T follicular helper cell (primary cell): ENCODE measurements around the gene TMEM186.
"Not testable (repeated sequence)": the region's sequence is repeated elsewhere in the genome, so short reads cannot be mapped to it uniquely, and the experiment has no call there.

Source experiments
- DNase-seq: peaks from one replicate; pipeline ENCODE4 v3.0.0-alpha.2; 2020; ENCODE audit warnings: low read depth

TMEM186 gene

DNA sequence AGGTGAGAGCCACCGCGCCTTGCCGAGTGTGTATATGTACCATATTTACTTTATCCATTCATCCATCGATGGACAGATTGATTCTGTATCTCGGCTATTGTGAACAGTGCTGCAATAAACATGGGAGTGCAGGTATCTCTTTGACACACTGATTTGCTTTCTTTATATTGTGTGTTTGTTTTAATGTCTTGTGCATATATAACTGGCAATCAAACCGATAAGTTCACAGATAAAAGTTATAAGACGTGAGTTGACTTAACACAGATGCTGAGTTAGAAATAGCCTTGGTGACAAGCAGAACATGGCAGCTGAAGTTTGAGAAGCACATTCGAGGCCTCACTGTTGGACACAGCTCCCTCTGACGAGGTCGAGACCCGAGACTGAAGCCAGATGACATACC lies 23.2 kb downstream of the TMEM186 start:
- DNase-seq = no peak

DNA sequence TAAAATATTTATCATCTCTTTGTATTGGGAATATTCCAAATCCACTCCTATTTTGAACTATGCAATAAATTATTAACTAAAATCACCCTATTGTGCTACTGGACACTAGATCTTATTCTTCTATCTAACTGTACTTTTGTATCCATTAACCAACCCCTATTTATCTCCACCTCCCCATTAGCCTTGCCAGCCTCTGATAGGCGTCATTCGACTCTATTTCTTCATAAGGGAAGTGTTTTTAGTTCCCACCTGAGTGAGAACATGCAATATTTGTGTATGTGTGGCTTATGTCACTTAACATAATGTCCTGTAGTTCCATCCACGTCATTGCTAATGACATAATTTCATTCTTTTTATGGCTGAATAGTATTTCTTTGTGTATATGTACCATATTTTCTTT lies 23.9 kb downstream of the TMEM186 start:
- DNase-seq = no peak

- no peak for DNase-seq
These were observed 28.7 kb downstream of the TMEM186 start for GRCh38 chr16:8768692-8769091.

DNA sequence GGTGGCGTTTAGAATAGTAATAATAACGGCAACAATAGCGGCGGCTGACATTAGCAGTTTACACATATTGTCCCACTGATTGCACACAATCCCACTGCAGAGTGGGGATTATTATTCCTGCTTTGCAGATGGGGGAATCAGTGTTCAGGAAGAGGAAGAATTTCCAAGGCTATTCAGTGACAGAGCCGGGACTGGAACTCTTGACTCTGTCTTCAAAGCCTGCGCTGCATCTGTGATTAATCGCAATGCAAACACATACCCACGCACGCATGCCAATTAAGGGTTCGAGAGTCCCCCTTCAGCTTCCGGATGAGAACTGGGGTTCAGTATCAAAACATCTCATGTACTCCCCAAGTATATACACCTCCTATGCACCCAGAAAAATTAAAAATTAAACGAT lies 29.2 kb downstream of the TMEM186 start:
- no peak for DNase-seq

- no peak for DNase-seq
These were observed 30.3 kb downstream of the TMEM186 start for GRCh38 chr16:8767176-8767575.

DNA sequence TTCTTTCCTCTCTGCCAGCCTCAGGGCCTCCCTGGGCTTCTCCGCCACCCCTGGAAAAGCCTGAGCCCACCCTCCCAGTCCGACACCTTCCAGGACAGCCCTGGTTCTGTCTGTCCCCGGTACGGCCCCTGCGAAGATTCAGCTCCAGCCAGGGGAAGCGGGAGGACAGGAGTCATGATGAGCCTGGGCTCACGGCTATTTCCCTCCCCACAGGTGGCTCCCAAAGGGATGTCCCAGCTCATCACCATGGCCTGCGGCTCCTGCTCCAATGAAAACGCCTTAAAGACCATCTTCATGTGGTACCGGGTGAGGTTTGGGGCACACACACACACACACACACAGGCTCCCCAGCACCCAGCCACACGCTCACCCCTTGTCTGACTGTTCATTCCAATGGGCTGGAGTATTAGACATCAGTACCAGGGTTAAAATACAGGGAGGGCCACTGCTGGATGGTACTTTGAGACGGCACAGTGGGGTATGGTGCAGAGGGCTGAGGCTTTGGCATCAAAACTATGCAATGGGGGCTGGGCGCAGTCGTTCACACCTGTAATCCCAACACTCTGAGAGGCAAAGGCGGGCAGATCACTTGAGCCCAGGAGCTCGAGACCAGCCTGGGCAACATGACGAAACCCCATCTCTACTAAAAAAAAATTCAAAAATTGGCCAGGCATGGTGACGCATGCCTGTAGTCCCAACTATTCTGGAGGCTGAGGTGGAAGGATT lies 32.8 kb downstream of the TMEM186 start:
- no peak for DNase-seq

DNA sequence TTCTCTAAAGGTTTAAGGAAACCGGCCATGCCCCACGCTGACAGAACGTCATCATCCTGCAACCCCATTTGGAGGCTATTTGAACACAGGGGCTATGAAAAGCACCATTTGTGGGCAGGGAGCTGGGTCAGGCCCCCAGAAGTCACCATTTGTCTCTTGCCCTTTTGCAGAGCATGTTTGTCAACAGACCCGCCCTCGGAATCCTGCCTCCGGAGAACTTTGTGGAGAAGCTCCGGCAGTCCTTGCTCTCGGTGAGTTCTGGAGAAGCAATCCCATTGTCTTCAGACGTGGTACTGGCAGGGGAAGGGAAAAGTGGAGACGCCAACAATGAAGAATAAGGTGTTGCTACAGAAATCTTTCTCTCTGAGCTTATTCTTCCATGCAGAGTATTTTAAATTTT lies 33.5 kb downstream of the TMEM186 start:
- no peak for DNase-seq

- no peak for DNase-seq
These were observed 34.4 kb downstream of the TMEM186 start for GRCh38 chr16:8763083-8763482.

DNA sequence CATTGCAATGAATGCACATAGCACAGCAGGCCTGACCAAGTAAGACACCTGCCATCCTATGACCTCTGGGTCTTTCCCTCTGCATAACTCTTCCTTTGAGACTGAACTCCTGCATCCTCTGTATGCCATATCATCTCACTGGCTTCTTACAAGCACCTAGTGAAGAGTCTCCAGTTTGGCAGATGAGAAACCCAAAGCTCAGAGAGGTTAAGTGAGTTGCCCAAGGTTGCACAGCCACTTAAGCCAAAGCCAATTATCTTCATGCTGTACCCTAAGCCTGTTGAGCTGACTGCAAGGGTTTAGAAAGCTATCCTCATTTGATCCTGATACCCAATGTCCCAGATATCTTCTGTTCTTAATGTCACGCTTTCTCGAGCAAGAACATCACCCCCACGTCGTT lies 35.2 kb downstream of the TMEM186 start:
- DNase-seq = no peak

GRCh38 chr16:8761078-8761477 lies 36.4 kb downstream of the TMEM186 start:
- DNase-seq = no peak

GRCh38 chr16:8760021-8760420 lies 37.4 kb downstream of the TMEM186 start:
- DNase-seq = no peak

- no peak for DNase-seq
These were observed 39.4 kb downstream of the TMEM186 start for GRCh38 chr16:8758022-8758421.

- DNase-seq = no peak
These were observed 40.7 kb downstream of the TMEM186 start for GRCh38 chr16:8756755-8757154.

GRCh38 chr16:8753416-8754054 lies 43.9 kb downstream of the TMEM186 start:
- DNase-seq = no peak

GRCh38 chr16:8752706-8753105 lies 44.7 kb downstream of the TMEM186 start:
- no peak for DNase-seq

- no peak for DNase-seq
These were observed 45.7 kb downstream of the TMEM186 start for GRCh38 chr16:8751481-8752311.

DNA sequence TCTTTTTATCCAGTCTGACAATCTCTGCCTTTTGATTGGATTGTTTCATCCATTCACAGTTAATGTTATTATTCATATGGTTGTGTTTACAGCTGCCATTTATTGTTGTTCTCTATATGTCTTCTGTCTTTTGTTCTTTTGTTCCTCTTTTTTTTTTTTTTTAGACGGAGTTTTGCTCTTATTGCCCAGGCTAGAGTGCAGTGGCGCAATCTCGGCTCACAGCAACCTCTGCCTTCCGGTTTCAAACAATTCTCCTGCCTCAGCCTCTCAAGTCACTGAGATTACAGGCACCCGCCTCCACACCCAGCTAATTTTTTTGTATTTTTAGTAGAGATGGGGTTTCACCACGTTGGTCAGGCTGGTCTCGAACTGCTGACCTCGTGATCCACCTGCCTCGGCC lies 48.5 kb downstream of the TMEM186 start:
- not testable (repeated sequence) for DNase-seq
